HepG2 (cell line): ENCODE measurements around the gene IFI30. TPM values are rescaled to one million over a fixed set of nuclear protein-coding genes. Genes with fewer than 3 reads are reported as not detected.

Experiments used
- ATF1 ChIP-seq: IDR thresholded peaks from 2 replicates; pipeline ENCODE4 v1.6.1; 2016; ENCODE audit warnings: mild to moderate bottlenecking, control low read depth
- GATAD1 ChIP-seq: IDR thresholded peaks from 2 replicates; pipeline ENCODE4 v1.6.1; 2016; ENCODE audit warnings: missing genetic modification reagents, missing compliant biosample characterization
- MAX ChIP-seq: IDR thresholded peaks from 2 replicates; pipeline ENCODE4 v1.6.1; 2012; ENCODE audit warnings: inconsistent platforms
- NFKB2 ChIP-seq: sonication (generic); formaldehyde crosslinking; IDR thresholded peaks from 2 replicates; pipeline ENCODE4 v1.4.0; 2020; ENCODE audit warnings: missing genetic modification reagents, borderline replicate concordance
- PBX3 ChIP-seq: sonication (generic); formaldehyde crosslinking; IDR thresholded peaks from 2 replicates; pipeline ENCODE4 v1.8.1; 2023; ENCODE audit warnings: missing genetic modification reagents, inconsistent platforms, borderline replicate concordance
- PREB ChIP-seq: sonication (generic); formaldehyde crosslinking; IDR thresholded peaks from 2 replicates; pipeline ENCODE4 v1.4.0; 2020; ENCODE audit warnings: missing genetic modification reagents
- REXO4 ChIP-seq: sonication (generic); formaldehyde crosslinking; IDR thresholded peaks from 2 replicates; pipeline ENCODE4 v1.8.0; 2022; ENCODE audit warnings: missing genetic modification reagents, mild to moderate bottlenecking, borderline replicate concordance
- RFX5 ChIP-seq: IDR thresholded peaks from 2 replicates; pipeline ENCODE4 v1.6.1; 2011; ENCODE audit warnings: low read depth, low read length, improper control_type of control experiment
- SMARCE1 ChIP-seq: fragments of 450-650 bp; IDR thresholded peaks from 2 replicates; pipeline ENCODE4 v1.6.1; 2017; ENCODE audit warnings: borderline replicate concordance
- XBP1 ChIP-seq: sonication (generic); formaldehyde crosslinking; IDR thresholded peaks from 2 replicates; pipeline ENCODE4 v1.5.0; 2020; ENCODE audit warnings: missing genetic modification reagents
- XRCC5 ChIP-seq: fragments of 200-400 bp; formaldehyde crosslinking; optimal IDR thresholded peaks from 2 replicates; pipeline ENCODE3; 2017; ENCODE audit warnings: mild to moderate bottlenecking, low read length
- ZFP1 ChIP-seq: IDR thresholded peaks from 2 replicates; pipeline ENCODE4 v1.6.1; 2016
- ZNF33A ChIP-seq: sonication (generic); formaldehyde crosslinking; IDR thresholded peaks from 2 replicates; pipeline ENCODE4 v1.5.1; 2020; ENCODE audit warnings: missing genetic modification reagents, mild to moderate bottlenecking, moderate library complexity, borderline replicate concordance
- ZNF414 ChIP-seq: sonication (generic); formaldehyde crosslinking; IDR thresholded peaks from 2 replicates; pipeline ENCODE4 v1.5.0; 2020; ENCODE audit warnings: missing genetic modification reagents
- ZNF580 ChIP-seq: IDR thresholded peaks from 2 replicates; pipeline ENCODE4 v1.6.1; 2016; ENCODE audit warnings: low read depth, borderline replicate concordance
- ZNF597 ChIP-seq: sonication (generic); formaldehyde crosslinking; IDR thresholded peaks from 2 replicates; pipeline ENCODE4 v1.5.0; 2020; ENCODE audit warnings: missing genetic modification reagents
- ZNF598 ChIP-seq: sonication (generic); formaldehyde crosslinking; IDR thresholded peaks from 2 replicates; pipeline ENCODE4 v1.5.1; 2020; ENCODE audit warnings: mild to moderate bottlenecking, missing genetic modification reagents, borderline replicate concordance
- ZNF619 ChIP-seq: sonication (generic); formaldehyde crosslinking; IDR thresholded peaks from 2 replicates; pipeline ENCODE4 v1.4.0; 2020; ENCODE audit warnings: mild to moderate bottlenecking, missing genetic modification reagents
- ZNF710 ChIP-seq: sonication (generic); formaldehyde crosslinking; IDR thresholded peaks from 2 replicates; pipeline ENCODE4 v1.5.0; 2020; ENCODE audit warnings: mild to moderate bottlenecking, missing genetic modification reagents, borderline replicate concordance
- ZNF746 ChIP-seq: sonication (generic); formaldehyde crosslinking; IDR thresholded peaks from 2 replicates; pipeline ENCODE4 v1.8.0; 2022; ENCODE audit warnings: mild to moderate bottlenecking, missing genetic modification reagents
- ZNF841 ChIP-seq: sonication (generic); formaldehyde crosslinking; IDR thresholded peaks from 2 replicates; pipeline ENCODE4 v1.8.1; 2023; ENCODE audit warnings: missing genetic modification reagents, borderline replicate concordance
- ZSCAN5A ChIP-seq: sonication (generic); formaldehyde crosslinking; IDR thresholded peaks from 2 replicates; pipeline ENCODE4 v1.8.0; 2022; ENCODE audit warnings: mild to moderate bottlenecking, missing genetic modification reagents, borderline replicate concordance
- polyA plus RNA-seq, 8 experiments: library from polyadenylated mRNA; depleted of rRNA in 3 of 8; stranded (reverse) in 7 of 8; unstranded in 1 of 8; fragments of >200 nt; fragmentation: Illumina TruSeq in 4 of 8; extraction: Trizol in 4 of 8; gene quantifications; 2 replicates each; pipeline versions ENCODE4 v1.2.1 to v1.2.3, GENCODE V29; 2011 to 2016; ENCODE audit warnings: low read depth in 4 of 8, missing spikeins in 1 of 8, mixed read lengths in 1 of 8; ENCODE audit not compliant: insufficient read depth in 1 of 8
- total RNA-seq, 5 experiments: library from RNA; depleted of rRNA; stranded (reverse); fragments of >200 nt; fragmentation: Illumina TruSeq; extraction: Trizol; gene quantifications; 2 replicates each; pipeline ENCODE4 v1.2.3, GENCODE V29; 2016; ENCODE audit warnings: low read depth in 1 of 5

Gene IFI30
- total and polyA plus RNA-seq, 2 of the 13 experiments (the other 11 are each of a cell fraction or from before 2014, with no cell fraction given), result 25.0 to 79.4 TPM

- peak; percentile 95 for TF ChIP-seq ATF1 (CRISPR knock-in tag)
- TF ChIP-seq GATAD1, result peak; percentile 72
- no peak for TF ChIP-seq PREB (CRISPR knock-in tag)
- TF ChIP-seq RFX5, result peak; percentile 94
- no peak for TF ChIP-seq XBP1 (CRISPR knock-in tag)
- no peak for TF ChIP-seq ZFP1 (CRISPR knock-in tag)
- TF ChIP-seq ZNF841 (CRISPR knock-in tag), result no peak
- no peak for TF ChIP-seq REXO4 (CRISPR knock-in tag)
- peak; percentile 42; the same call in 1 of the 2 replicates for TF ChIP-seq ZNF746 (CRISPR knock-in tag)
- 0 out of 2 replicates have a peak, but pooled peaks have one; percentile 26 for TF ChIP-seq ZNF580 (CRISPR knock-in tag)
- TF ChIP-seq ZNF710 (CRISPR knock-in tag), result no peak
- TF ChIP-seq ZNF619 (CRISPR knock-in tag), result no peak; the same call in 1 of the 2 replicates
- TF ChIP-seq XRCC5, result no peak
- no peak for TF ChIP-seq NFKB2
- no peak for TF ChIP-seq ZNF597 (CRISPR knock-in tag)
- no peak for TF ChIP-seq PBX3 (CRISPR knock-in tag)
- no peak for TF ChIP-seq ZNF598
- no peak for TF ChIP-seq ZNF33A (CRISPR knock-in tag)
- peak; percentile 72; the same call in 1 of the 2 replicates for TF ChIP-seq MAX
- no peak; the same call in 1 of the 2 replicates for TF ChIP-seq ZSCAN5A (CRISPR knock-in tag)
- TF ChIP-seq ZNF414, result peak; percentile 62; the same call in 1 of the 2 replicates
- no peak for TF ChIP-seq SMARCE1
Measured at GRCh38 chr19:18192673-18193387, 19.2 kb downstream of the IFI30 start, which contains the start of gene MPV17L2 (continued).
